ENCODE results near the gene XRCC5.

The XRCC5 gene

DNA sequence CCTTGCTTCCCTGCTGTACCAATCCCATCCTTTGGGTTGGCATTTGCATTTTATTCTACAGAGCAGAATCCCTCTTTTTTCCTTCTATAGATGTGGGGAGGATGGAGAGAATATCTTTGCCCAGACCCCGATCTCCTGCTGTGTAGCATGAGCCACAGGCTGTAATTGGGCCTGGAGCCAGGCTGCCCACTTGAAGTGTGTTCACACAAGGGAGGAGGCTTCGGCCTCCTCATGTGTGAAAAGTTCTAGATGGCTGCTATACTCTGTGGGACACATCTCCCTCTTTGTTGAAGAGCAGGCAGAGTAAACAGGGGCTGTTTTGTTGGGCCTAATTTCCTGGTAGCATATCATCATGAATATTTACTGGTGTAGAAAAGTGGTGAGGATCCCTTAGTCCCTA, 126.3 kb downstream of the XRCC5 start:
- DNase-seq (ENCODE audit: low spot score in 2 of 2) (no peak), ATAC-seq (replicated peaks; ENCODE audit: extremely low read depth, poor library complexity, severe bottlenecking) (no peak)
- H3K27me3 Mint-ChIP-seq: no peaks in the 10 kb centered on the region
- no peaks in the 10 kb centered on the region for H3K36me3 Mint-ChIP-seq (ENCODE audit: insufficient read depth)
- H3K27ac Mint-ChIP-seq (ENCODE audit: low read depth): no peak overlapping the region
- H3K4me1 Mint-ChIP-seq: peaks cover 8% of the 10 kb centered on the region
- no peak overlapping the region for H3K4me3 Mint-ChIP-seq
- peaks cover 9% of the 10 kb centered on the region for H3K9me3 Mint-ChIP-seq

DNA sequence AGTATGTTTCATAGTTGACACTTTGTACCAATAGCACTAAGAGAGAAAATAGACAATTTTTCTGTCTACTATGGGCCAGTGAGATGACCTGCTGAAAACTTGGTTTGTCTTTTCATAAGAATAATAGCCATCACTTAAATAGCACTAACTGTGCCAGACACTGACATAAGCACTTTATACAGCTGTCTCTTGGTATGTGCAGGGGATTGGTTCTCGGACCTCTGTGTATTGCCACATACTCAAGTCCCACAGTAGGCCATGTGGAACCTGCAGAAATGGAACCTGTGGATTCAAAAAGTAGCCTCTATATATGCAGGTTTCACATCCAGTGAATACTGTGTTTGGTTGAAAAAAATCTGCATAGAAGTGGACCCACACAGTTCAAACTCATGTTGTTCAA, 126.7 kb downstream of the XRCC5 start:
- Mint-ChIP-seq H3K27me3 (no peaks in the 10 kb centered on the region), H3K4me3 (no peak overlapping the region), H3K4me1 (peaks cover 8% of the 10 kb centered on the region), H3K27ac (ENCODE audit: low read depth) (no peak overlapping the region), H3K36me3 (ENCODE audit: insufficient read depth) (no peaks in the 10 kb centered on the region), H3K9me3 (peaks cover 9% of the 10 kb centered on the region)
- ATAC-seq (replicated peaks; ENCODE audit: extremely low read depth, poor library complexity, severe bottlenecking): no peak
- DNase-seq (ENCODE audit: low spot score in 2 of 2): no peak

DNA sequence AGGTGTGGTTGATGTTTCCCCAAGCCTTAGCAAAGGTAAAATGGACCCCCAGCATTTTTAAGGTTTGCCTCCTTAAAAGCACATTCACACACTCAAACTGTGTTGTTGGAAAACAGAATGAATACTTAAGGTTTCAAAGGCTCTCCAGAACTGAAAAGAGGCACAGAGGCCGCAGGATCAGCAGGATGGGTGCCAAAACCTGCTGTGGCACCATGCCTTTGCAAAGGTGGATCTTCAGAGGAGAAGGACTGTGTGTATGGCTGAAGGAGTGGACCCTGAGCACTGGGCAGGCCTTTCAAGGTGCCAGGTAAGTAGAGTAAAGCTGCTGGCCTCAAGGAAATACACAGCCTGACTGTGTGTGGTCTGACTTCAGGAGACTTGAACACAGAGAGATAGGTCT, 127.3 kb downstream of the XRCC5 start:
- Mint-ChIP-seq H3K27me3 (no peaks in the 10 kb centered on the region), H3K36me3 (ENCODE audit: insufficient read depth) (no peaks in the 10 kb centered on the region), H3K4me3 (no peak overlapping the region), H3K4me1 (peaks cover 8% of the 10 kb centered on the region), H3K9me3 (peaks cover 9% of the 10 kb centered on the region), H3K27ac (ENCODE audit: low read depth) (no peak overlapping the region)
- peak in 1 of 2 donors; percentile 3 for DNase-seq (ENCODE audit: low spot score in 2 of 2)
- no peak for ATAC-seq (replicated peaks; ENCODE audit: extremely low read depth, poor library complexity, severe bottlenecking)

DNA sequence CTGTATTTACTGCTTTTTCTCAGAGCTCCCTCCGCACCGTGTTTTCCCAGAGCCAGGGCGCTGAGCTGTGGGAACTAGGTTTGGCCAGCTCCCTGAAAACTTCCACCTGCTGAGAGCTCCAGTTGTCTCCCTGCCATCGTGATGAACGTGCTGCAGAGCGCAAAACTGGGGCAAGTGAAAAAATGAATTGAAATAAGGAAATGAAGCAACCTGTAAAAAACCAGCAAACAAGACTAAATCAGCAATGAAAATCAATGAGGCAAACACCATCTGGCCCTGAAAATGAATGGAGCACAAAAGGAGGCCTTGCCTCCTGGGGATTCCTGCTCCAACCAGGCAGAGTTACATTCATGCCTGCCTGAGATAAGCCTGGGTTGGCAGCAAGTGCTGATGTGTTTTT, 133.2 kb downstream of the XRCC5 start:
- H3K4me1 Mint-ChIP-seq: no peaks in the 10 kb centered on the region
- DNase-seq (ENCODE audit: low spot score in 2 of 2) (no peak), ATAC-seq (replicated peaks; ENCODE audit: extremely low read depth, poor library complexity, severe bottlenecking) (no peak)
- no peak overlapping the region for H3K4me3 Mint-ChIP-seq
- no peaks in the 10 kb centered on the region for H3K36me3 Mint-ChIP-seq (ENCODE audit: insufficient read depth)
- H3K27me3 Mint-ChIP-seq: no peaks in the 10 kb centered on the region
- peaks cover 5% of the 10 kb centered on the region for H3K9me3 Mint-ChIP-seq
- no peak overlapping the region for H3K27ac Mint-ChIP-seq (ENCODE audit: low read depth)

DNA sequence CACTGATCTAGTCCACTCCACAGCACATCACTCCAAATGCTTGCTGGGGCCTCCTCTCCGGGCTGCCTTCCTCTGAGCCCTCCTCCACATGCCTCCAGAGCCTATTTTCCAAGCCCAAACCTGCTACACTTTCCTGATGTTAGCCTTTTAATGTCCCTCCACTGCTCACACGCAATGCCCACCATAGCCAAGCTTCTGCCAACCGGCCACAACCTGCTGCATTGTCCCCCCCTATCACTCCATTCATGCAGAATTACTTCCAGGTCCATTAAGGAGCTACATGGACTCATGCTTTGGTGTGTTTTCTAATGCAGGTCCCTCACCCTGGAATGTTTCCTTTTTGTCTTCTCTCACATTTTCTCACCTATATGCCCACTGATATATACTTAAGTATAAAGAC, 133.9 kb downstream of the XRCC5 start:
- ATAC-seq (replicated peaks; ENCODE audit: extremely low read depth, poor library complexity, severe bottlenecking): no peak
- Mint-ChIP-seq H3K4me1 (no peaks in the 10 kb centered on the region), H3K27me3 (no peaks in the 10 kb centered on the region), H3K36me3 (ENCODE audit: insufficient read depth) (no peaks in the 10 kb centered on the region), H3K27ac (ENCODE audit: low read depth) (no peak overlapping the region), H3K4me3 (no peak overlapping the region), H3K9me3 (peaks cover 5% of the 10 kb centered on the region)
- no peak for DNase-seq (ENCODE audit: low spot score in 2 of 2)

DNA sequence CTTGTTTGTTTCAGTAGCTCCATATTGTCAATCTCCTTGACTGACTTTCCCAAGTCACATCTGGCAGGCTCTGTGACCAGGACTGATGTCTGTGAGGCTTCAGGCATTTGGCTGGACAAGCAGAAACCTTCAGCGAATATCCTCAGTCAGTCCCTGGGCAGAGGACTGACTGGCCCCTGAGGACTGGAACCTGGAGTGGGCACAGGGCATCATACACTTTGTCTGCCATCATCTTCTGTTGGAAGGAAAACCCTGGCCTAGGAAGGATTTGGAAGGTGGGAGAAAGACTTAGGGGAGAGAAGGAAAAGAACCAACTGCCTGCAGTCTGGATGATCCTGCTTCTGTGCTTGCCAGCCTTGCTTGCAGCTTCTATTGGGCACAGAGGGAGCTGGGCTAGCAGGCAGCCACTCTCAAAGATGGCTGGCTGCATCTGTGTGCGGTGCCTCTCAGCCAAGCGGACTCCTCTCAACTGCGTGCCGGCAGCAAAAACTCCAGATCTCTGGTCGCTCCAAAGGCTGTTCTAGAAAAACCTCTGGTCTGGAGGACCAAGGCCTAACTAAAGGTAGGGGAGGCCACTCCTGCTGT, 136.3 kb downstream of the XRCC5 start:
- DNase-seq (ENCODE audit: low spot score in 2 of 2) (no peak), ATAC-seq (replicated peaks; ENCODE audit: extremely low read depth, poor library complexity, severe bottlenecking) (no peak)
- Mint-ChIP-seq H3K36me3 (ENCODE audit: insufficient read depth) (no peaks in the 10 kb centered on the region), H3K27ac (ENCODE audit: low read depth) (no peak overlapping the region), H3K4me3 (no peak overlapping the region), H3K9me3 (peaks cover 6% of the 10 kb centered on the region), H3K27me3 (no peaks in the 10 kb centered on the region), H3K4me1 (no peaks in the 10 kb centered on the region)

DNA sequence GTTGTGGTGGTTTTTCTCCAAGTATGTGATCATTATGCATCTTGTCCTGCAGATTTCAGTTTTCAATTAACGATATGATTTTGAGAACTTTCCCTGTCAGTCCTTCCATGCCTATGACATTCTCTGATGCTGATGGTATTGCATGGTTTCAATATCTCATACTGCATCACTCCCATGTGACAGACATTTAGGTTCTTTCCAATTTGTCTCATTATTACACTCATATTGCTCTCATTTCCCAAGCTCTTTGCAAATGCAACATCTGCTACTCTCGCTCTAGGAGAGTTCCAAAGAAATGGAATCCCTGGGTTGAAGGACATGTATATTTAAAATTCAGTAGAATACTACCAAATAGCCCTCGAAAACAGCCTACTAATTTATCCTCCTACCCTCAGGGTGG, 137.6 kb downstream of the XRCC5 start:
- no peak for DNase-seq (ENCODE audit: low spot score in 2 of 2)
- Mint-ChIP-seq H3K36me3 (ENCODE audit: insufficient read depth) (no peaks in the 10 kb centered on the region), H3K4me3 (no peak overlapping the region), H3K27me3 (no peaks in the 10 kb centered on the region), H3K9me3 (peaks cover 6% of the 10 kb centered on the region), H3K4me1 (no peaks in the 10 kb centered on the region), H3K27ac (ENCODE audit: low read depth) (no peak overlapping the region)
- ATAC-seq (replicated peaks; ENCODE audit: extremely low read depth, poor library complexity, severe bottlenecking): no peak
